ENCODE data around the gene ENTHD1. TPM values are rescaled to one million over a fixed set of nuclear protein-coding genes. Genes with fewer than 3 reads are reported as not detected.

ENTHD1 gene
- total and polyA plus RNA-seq, 2 of the 8 experiments (the other 6 are each of a cell fraction or from before 2014, with no cell fraction given) = not detected

DNA sequence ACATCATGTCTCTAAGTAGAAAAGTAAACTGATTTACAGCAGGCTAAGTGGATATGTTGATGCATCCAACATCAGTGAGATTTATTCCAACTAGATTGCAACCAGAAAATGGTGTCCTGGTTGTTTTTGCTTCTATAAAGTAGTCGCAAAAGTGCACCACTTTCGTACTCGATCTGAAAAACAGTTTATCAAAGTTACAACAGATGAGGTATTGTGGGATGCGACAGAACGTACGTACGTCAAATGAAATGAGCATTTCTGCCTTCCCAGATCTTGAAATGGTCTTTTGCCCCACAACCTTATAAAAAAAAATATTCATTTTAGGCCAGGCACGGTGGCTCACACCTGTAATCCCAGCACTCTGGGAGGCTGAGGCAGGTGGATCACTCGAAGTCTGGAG is 21.0 kb upstream of the ENTHD1 start:
- no peak overlapping the region for H2BK12ac ChIP-seq (ENCODE audit: low read depth, low read length)
- no peak overlapping the region for H3K9ac ChIP-seq (replicated peaks in 1 of 4; ENCODE audit: extremely low read depth in 1 of 4, low read depth in 3 of 4, low read length in 3 of 4)
- no peak overlapping the region for H2AK5ac ChIP-seq (ENCODE audit: low read depth, low read length)
- H3K79me2 ChIP-seq (ENCODE audit: control insufficient read depth in 1 of 2, insufficient read depth in 2 of 2, low read length in 2 of 2) = no peaks in the 10 kb centered on the region
- no peak overlapping the region for H2BK5ac ChIP-seq (ENCODE audit: low read depth, low read length)
- WGBS, 2 experiments (ENCODE audit: extremely low coverage in 1 of 2, insufficient coverage in 1 of 2, insufficient read length in 1 of 2, insufficient replicate concordance in 2 of 2, low coverage in 1 of 2, low lambda C conversion rate in 2 of 2, missing lambda C conversion rate in 1 of 2) = 91% methylated on average over 9 of the region's 9 CpGs; no CpG with 5 or more reads in 1 of the 2 experiments
- H3K56ac ChIP-seq (replicated peaks; ENCODE audit: insufficient read length, low read depth, low read length) = no peak overlapping the region
- no peak overlapping the region for H3K14ac ChIP-seq (ENCODE audit: insufficient read length)
- FAIRE-seq (no peak), DNase-seq (ENCODE audit: low read depth in 1 of 2, low spot score in 2 of 2) (no peak)
- ChIA-PET CTCF (ENCODE audit: partially characterized antibody) (interaction anchor here (0.9 to 2.6 kb wide), 4 partner anchors 11 to 107 kb away, joined by 3 to 8 read pairs (median 4); no protein-coding TSS in a partner anchor), POLR2A (ENCODE audit: partially characterized antibody) (interaction anchor here (0.6 kb wide), 1 partner anchor 125 kb away, joined by 3 read pairs; no protein-coding TSS in a partner anchor)
- H3K27ac ChIP-seq (ENCODE audit: low read depth, low read length) = no peak overlapping the region
- no peaks in the 10 kb centered on the region for H4K20me1 ChIP-seq (replicated peaks in 1 of 2; ENCODE audit: control insufficient read depth in 1 of 2, insufficient read depth in 2 of 2, low read length in 2 of 2)
- H2BK20ac ChIP-seq (ENCODE audit: low read length) = no peak overlapping the region
- no peak overlapping the region for H3K4ac ChIP-seq (replicated peaks; ENCODE audit: insufficient read length, low read depth, low read length)
- H3K18ac ChIP-seq (ENCODE audit: extremely low read depth, low read length) = no peak overlapping the region
- H3K79me1 ChIP-seq (ENCODE audit: low read depth, low read length) = no peaks in the 10 kb centered on the region
- H3K36me3 ChIP-seq (ENCODE audit: control insufficient read depth in 2 of 4, insufficient read depth in 4 of 4, low read length in 3 of 4) = no peaks in the 10 kb centered on the region
- no peak overlapping the region for H3K4me2 ChIP-seq (ENCODE audit: insufficient read depth in 1 of 2, low read depth in 2 of 2, low read length in 2 of 2)
- no peaks in the 10 kb centered on the region for H3K9me3 ChIP-seq (ENCODE audit: insufficient read depth in 2 of 2, low read depth in 1 of 2, low read length in 1 of 2)
- H2BK15ac ChIP-seq (ENCODE audit: low read length) = no peak overlapping the region
- no peaks in the 10 kb centered on the region for H3K27me3 ChIP-seq (replicated peaks in 1 of 4; ENCODE audit: control insufficient read depth in 3 of 4, extremely low read depth in 1 of 4, insufficient read depth in 3 of 4, low read length in 3 of 4)
- no peak overlapping the region for H3K23ac ChIP-seq (ENCODE audit: insufficient read length)
- TF ChIP-seq SAP30 (IDR thresholded peaks at IDR 0.05; ENCODE audit: insufficient read depth, insufficient replicate concordance, low read length) = no peak
- no peak for TF ChIP-seq TAF7 (optimal IDR thresholded peaks at IDR 0.05; ENCODE audit: borderline replicate concordance, low read depth, low read length)
- no peak for TF ChIP-seq POLR2AphosphoS5 (IDR thresholded peaks at IDR 0.05; ENCODE audit: low read depth, low read length)
- TF ChIP-seq KDM5A (IDR thresholded peaks at IDR 0.05; ENCODE audit: low read length) = no peak
- no peak for TF ChIP-seq MAX (IDR thresholded peaks at IDR 0.05)
- TF ChIP-seq RXRA (IDR thresholded peaks at IDR 0.05; ENCODE audit: insufficient read depth, low read depth, low read length) = no peak
- TF ChIP-seq CHD2 (IDR thresholded peaks at IDR 0.05; ENCODE audit: low read length) = no peak
- no peak for TF ChIP-seq BACH1 (IDR thresholded peaks at IDR 0.05; ENCODE audit: low read length)
- no peak for TF ChIP-seq EZH2 (IDR thresholded peaks at IDR 0.05; ENCODE audit: low read depth, low read length, severe bottlenecking)
- no peak for TF ChIP-seq CREB1 (IDR thresholded peaks at IDR 0.05)
- TF ChIP-seq GABPA (IDR thresholded peaks at IDR 0.05; ENCODE audit: borderline replicate concordance, insufficient read depth, low read length) = no peak
- TF ChIP-seq RNF2 (IDR thresholded peaks at IDR 0.05; ENCODE audit: borderline replicate concordance, low read depth, low read length, missing control alignments, poor library complexity, severe bottlenecking) = no peak
- no peak overlapping the region for H4K91ac ChIP-seq (replicated peaks; ENCODE audit: insufficient read length, low read length)
- H4K8ac ChIP-seq (ENCODE audit: extremely low read depth, insufficient read depth, low read length) = no peak overlapping the region
- no peak overlapping the region for H3K4me3 ChIP-seq (ENCODE audit: extremely low read depth in 1 of 4, insufficient read depth in 2 of 4, low read depth in 3 of 4, low read length in 4 of 4)
- H3K23me2 ChIP-seq (ENCODE audit: low read depth, low read length) = no peaks in the 10 kb centered on the region
- H2AFZ ChIP-seq (ENCODE audit: low read length) = no peak overlapping the region
- H4K5ac ChIP-seq (ENCODE audit: insufficient read length, low read depth, low read length) = no peak overlapping the region
- H3K4me1 ChIP-seq (replicated peaks in 1 of 4; ENCODE audit: control insufficient read depth in 3 of 4, insufficient read depth in 4 of 4, low read length in 3 of 4) = peaks cover 0 to 7% (median 3%) of the 10 kb centered on the region in 4 experiments; a peak in 6 of 7 replicates
- no peak overlapping the region for H2BK120ac ChIP-seq (replicated peaks; ENCODE audit: low read depth, low read length)

Measured in H1 (cell line).